GM23338 (cell line): ENCODE measurements around the gene ZNF155.

Experiments used
- TF ChIP-seq, protein P1 (sequence below), 2 experiments: fragments of 200-600 bp in 1 of 2; sonication (generic) in 1 of 2; conservative IDR thresholded peaks; 2 replicates each; pipeline versions ENCODE4 v1.5.1 to v1.6.1; 2016 to 2017; ENCODE audit warnings: antibody characterized with exemption in 2 of 2, low read depth in 2 of 2, mild to moderate bottlenecking in 2 of 2, moderate library complexity in 1 of 2
- TF ChIP-seq, protein P2 (sequence below): IDR thresholded peaks from one replicate; pipeline ENCODE4 v1.6.1; 2018; ENCODE audit warnings: antibody characterized with exemption; ENCODE audit not compliant: unreplicated experiment

DNA sequence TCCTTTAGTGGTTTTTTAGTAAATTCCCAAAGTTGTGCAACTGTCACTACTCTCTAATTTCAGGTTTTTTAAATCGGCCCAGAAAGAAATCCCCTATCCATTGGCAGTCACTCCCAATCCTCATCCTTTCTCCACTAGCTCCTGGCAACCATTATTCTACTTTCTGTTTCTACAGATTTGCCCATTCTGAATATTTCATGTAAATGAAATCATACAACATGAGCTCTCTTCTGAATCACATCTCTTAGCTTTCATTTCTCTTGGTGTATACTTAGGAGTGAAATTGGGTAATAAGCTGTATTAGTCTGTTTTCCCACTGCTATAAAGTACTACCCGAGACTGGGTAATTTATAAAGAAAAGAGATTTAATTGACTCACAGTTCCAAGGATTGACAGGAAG lies 58.2 kb downstream of the ZNF155 start:
- TF ChIP-seq, protein P1, sequence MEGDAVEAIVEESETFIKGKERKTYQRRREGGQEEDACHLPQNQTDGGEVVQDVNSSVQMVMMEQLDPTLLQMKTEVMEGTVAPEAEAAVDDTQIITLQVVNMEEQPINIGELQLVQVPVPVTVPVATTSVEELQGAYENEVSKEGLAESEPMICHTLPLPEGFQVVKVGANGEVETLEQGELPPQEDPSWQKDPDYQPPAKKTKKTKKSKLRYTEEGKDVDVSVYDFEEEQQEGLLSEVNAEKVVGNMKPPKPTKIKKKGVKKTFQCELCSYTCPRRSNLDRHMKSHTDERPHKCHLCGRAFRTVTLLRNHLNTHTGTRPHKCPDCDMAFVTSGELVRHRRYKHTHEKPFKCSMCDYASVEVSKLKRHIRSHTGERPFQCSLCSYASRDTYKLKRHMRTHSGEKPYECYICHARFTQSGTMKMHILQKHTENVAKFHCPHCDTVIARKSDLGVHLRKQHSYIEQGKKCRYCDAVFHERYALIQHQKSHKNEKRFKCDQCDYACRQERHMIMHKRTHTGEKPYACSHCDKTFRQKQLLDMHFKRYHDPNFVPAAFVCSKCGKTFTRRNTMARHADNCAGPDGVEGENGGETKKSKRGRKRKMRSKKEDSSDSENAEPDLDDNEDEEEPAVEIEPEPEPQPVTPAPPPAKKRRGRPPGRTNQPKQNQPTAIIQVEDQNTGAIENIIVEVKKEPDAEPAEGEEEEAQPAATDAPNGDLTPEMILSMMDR (conservative IDR thresholded peaks at IDR 0.05; ENCODE audit: low read depth in 2 of 2): no peak
- TF ChIP-seq, protein P2, sequence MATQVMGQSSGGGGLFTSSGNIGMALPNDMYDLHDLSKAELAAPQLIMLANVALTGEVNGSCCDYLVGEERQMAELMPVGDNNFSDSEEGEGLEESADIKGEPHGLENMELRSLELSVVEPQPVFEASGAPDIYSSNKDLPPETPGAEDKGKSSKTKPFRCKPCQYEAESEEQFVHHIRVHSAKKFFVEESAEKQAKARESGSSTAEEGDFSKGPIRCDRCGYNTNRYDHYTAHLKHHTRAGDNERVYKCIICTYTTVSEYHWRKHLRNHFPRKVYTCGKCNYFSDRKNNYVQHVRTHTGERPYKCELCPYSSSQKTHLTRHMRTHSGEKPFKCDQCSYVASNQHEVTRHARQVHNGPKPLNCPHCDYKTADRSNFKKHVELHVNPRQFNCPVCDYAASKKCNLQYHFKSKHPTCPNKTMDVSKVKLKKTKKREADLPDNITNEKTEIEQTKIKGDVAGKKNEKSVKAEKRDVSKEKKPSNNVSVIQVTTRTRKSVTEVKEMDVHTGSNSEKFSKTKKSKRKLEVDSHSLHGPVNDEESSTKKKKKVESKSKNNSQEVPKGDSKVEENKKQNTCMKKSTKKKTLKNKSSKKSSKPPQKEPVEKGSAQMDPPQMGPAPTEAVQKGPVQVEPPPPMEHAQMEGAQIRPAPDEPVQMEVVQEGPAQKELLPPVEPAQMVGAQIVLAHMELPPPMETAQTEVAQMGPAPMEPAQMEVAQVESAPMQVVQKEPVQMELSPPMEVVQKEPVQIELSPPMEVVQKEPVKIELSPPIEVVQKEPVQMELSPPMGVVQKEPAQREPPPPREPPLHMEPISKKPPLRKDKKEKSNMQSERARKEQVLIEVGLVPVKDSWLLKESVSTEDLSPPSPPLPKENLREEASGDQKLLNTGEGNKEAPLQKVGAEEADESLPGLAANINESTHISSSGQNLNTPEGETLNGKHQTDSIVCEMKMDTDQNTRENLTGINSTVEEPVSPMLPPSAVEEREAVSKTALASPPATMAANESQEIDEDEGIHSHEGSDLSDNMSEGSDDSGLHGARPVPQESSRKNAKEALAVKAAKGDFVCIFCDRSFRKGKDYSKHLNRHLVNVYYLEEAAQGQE: no peak
